Activated CD8-positive, alpha-beta memory T cell treated with anti-CD3 and anti-CD28 coated beads for 36 hours (primary cell): Measurements from ENCODE around the gene SPRR1A. TPM values are rescaled to one million over a fixed set of nuclear protein-coding genes. Genes with fewer than 3 reads are reported as not detected.

ENCODE experiments used
- CTCF ChIA-PET: fragments of 350-600 bp; sonication (Branson Sonifier 250); formaldehyde crosslinking; loops from one replicate; lab custom pipeline; 2021; ENCODE audit warnings: antibody characterized with exemption; lab: Charles Lee
- POLR2A ChIA-PET: fragments of 350-600 bp; sonication (Branson Sonifier 250); formaldehyde crosslinking; loops from one replicate; lab custom pipeline; 2021; ENCODE audit warnings: antibody characterized with exemption; lab: Charles Lee
- total RNA-seq, 2 experiments: library from RNA; stranded (reverse); gene quantifications; one replicate each; pipeline ENCODE4 v1.2.3, GENCODE V29; 2021

Gene SPRR1A
- not detected for total RNA-seq

GRCh38 chr1:152983743-152984142, at the start of gene SPRR1A:
Gene SPRR1A (plus strand): TSS chr1:152984081. CDS start chr1:152985231, 1,150 bp downstream.
- ChIA-PET CTCF (no interaction called here), POLR2A (no interaction called here)

GRCh38 chr1:152940614-152941013, 43.3 kb upstream of the SPRR1A start:
- POLR2A ChIA-PET: no interaction called here

GRCh38 chr1:152941037-152941711, 42.7 kb upstream of the SPRR1A start:
- ChIA-PET CTCF (no interaction called here), POLR2A (no interaction called here)

More at GRCh38 chr1:152940614-152941013, 43.3 kb upstream of the SPRR1A start:
- CTCF ChIA-PET: no interaction called here

GRCh38 chr1:152942161-152942560, 41.7 kb upstream of the SPRR1A start:
- POLR2A ChIA-PET: no interaction called here

GRCh38 chr1:152946248-152946647, 37.6 kb upstream of the SPRR1A start:
- ChIA-PET POLR2A (no interaction called here), CTCF (no interaction called here)

More at GRCh38 chr1:152942161-152942560, 41.7 kb upstream of the SPRR1A start:
- CTCF ChIA-PET: no interaction called here

- CTCF ChIA-PET: no interaction called here
- POLR2A ChIA-PET: no interaction called here
Measured at GRCh38 chr1:152946651-152947256, 37.1 kb upstream of the SPRR1A start, which contains the start of gene SPRR5. Gene SPRR5 (plus strand): TSS chr1:152947206. CDS start chr1:152948555, 1,349 bp downstream.

- POLR2A ChIA-PET: no interaction called here
- CTCF ChIA-PET: no interaction called here
Measured at GRCh38 chr1:152951711-152952110, 32.2 kb upstream of the SPRR1A start.

- POLR2A ChIA-PET: no interaction called here
- CTCF ChIA-PET: no interaction called here
Measured at GRCh38 chr1:152953761-152954160, 30.1 kb upstream of the SPRR1A start.

- CTCF ChIA-PET: no interaction called here
Measured at GRCh38 chr1:152954436-152954835, 29.4 kb upstream of the SPRR1A start.

GRCh38 chr1:152957561-152957960, 26.3 kb upstream of the SPRR1A start:
- CTCF ChIA-PET: no interaction called here
- POLR2A ChIA-PET: no interaction called here

More at GRCh38 chr1:152954436-152954835, 29.4 kb upstream of the SPRR1A start:
- POLR2A ChIA-PET: no interaction called here

- POLR2A ChIA-PET: no interaction called here
- CTCF ChIA-PET: no interaction called here
Measured at GRCh38 chr1:152959273-152959672, 24.6 kb upstream of the SPRR1A start.

- CTCF ChIA-PET: no interaction called here
- POLR2A ChIA-PET: no interaction called here
Measured at GRCh38 chr1:152959801-152960451, 24.0 kb upstream of the SPRR1A start.

- ChIA-PET CTCF (no interaction called here), POLR2A (no interaction called here)
Measured at GRCh38 chr1:152960452-152961044, 23.3 kb upstream of the SPRR1A start.

- CTCF ChIA-PET: no interaction called here
Measured at GRCh38 chr1:152961226-152961891, 22.5 kb upstream of the SPRR1A start.

GRCh38 chr1:152962876-152963415, 20.9 kb upstream of the SPRR1A start:
- CTCF ChIA-PET: no interaction called here
- POLR2A ChIA-PET: no interaction called here

More at GRCh38 chr1:152961226-152961891, 22.5 kb upstream of the SPRR1A start:
- POLR2A ChIA-PET: no interaction called here

GRCh38 chr1:152964536-152964935, 19.3 kb upstream of the SPRR1A start:
- ChIA-PET POLR2A (no interaction called here), CTCF (no interaction called here)

- ChIA-PET POLR2A (no interaction called here), CTCF (no interaction called here)
Measured at GRCh38 chr1:152965853-152966252, 18.0 kb upstream of the SPRR1A start.

GRCh38 chr1:152967201-152967600, 16.7 kb upstream of the SPRR1A start:
- ChIA-PET POLR2A (no interaction called here), CTCF (no interaction called here)

- ChIA-PET POLR2A (no interaction called here), CTCF (no interaction called here)
Measured at GRCh38 chr1:152968248-152968647, 15.6 kb upstream of the SPRR1A start.
